GM18505 (cell line): ENCODE measurements around the gene TNFRSF6B.
"Not testable (repeated sequence)": the region's sequence is repeated elsewhere in the genome, so short reads cannot be mapped to it uniquely, and the experiment has no call there.

Source experiments
- ATAC-seq: cut with Tn5 transposase; IDR thresholded peaks from one replicate; pipeline ENCODE4 v1.9.1; 2021; ENCODE audit not compliant: unreplicated experiment
- POLR2A ChIP-seq: IDR thresholded peaks from 4 replicates; pipeline ENCODE4 v1.6.1; 2011; ENCODE audit warnings: borderline replicate concordance; ENCODE audit not compliant: insufficient read depth, insufficient read length; ENCODE audit errors: extremely low read depth

TNFRSF6B gene

DNA sequence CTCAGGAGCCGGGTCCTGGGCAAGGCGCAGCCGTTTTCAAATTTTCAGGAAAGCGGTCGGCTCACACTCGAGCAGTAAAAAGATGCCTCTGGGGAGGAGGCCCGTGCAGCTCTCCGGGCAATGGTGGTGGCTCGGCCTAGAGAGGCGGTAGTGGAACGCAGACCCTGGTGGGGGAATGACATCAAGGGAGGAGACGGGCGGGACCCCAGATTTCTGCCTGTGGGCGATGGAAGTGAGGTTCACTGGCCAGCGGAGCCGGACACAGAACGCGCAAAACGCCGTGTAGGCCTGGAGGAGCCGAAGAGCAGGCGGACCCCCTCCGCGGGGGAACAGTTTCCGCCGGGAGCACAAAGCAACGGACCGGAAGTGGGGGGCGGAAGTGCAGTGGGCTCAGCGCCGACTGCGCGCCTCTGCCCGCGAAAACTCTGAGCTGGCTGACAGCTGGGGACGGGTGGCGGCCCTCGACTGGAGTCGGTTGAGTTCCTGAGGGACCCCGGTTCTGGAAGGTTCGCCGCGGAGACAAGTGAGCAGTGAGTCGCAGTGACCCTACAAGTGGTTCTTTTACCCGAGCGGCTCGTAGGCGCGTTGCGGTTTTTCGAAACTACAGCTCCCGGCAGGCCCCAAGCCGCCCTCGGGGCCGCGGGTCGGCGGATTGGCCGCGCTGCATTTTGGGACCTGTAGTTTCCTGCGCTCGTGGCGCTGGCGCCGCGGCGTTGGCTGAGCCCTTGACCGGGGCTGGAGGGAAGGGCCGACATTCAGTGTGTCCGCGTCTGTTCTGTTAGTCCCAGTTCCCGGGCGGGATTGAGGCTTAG, 38.3 kb upstream of the TNFRSF6B start, which contains the start of gene RTEL1:
Gene RTEL1, plus strand, starts transcription at position 376 of the 812 bp plus-strand sequence. CDS start 1,091 bp downstream, outside the sequence.
- peak; percentile 65 for TF ChIP-seq POLR2A
- peak; percentile 84 for ATAC-seq

DNA sequence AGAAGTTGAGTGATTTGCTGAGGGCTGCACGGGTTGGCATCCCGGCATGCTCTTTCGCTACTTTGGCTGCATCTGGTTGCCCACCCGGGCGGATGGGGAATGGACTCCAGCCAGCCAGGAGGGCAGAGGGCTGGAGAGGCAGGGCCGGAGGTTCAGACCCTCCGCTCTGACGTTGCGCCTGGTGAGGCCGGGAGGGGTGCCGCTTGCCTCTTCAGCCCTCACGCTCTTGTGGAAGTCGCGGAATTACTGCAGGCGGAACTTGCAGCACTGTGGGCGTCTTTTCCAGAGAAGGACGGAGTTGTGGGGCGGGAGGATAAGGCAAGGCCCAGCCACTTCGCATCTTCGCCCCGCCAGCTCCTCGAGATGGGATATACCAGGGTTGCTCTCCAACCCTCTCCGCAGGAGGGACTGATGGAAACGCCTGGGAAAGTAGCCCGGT, 37.7 kb upstream of the TNFRSF6B start:
- peak; percentile 13 for ATAC-seq
- no peak for TF ChIP-seq POLR2A

- no peak for ATAC-seq
These were observed 37.1 kb upstream of the TNFRSF6B start for GRCh38 chr20:63659370-63659769.

DNA sequence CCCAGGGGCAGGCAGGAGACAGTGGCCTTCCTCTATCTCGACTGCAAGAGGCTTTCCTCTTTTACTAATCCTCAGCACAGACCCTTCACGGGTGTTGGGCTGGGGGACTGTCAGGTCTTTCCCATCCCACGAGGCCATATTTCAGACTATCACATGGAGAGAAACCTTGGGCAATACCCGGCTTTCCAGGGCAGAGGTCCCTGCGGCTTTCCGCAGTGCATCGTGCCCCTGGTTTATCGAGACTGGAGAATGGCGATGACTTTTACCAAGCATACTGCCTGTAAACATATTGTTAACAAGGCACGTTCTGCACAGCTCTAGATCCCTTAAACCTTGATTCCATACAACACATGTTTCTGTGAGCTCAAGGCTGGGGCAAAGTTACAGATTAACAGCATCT, 36.3 kb upstream of the TNFRSF6B start:
- ATAC-seq, result not testable (repeated sequence)

More at GRCh38 chr20:63659370-63659769, 37.1 kb upstream of the TNFRSF6B start:
- TF ChIP-seq POLR2A, result no peak

- ATAC-seq, result no peak
- TF ChIP-seq POLR2A, result no peak
These were observed 35.8 kb upstream of the TNFRSF6B start for GRCh38 chr20:63660622-63661021.

- ATAC-seq, result no peak
- TF ChIP-seq POLR2A, result no peak
These were observed 35.3 kb upstream of the TNFRSF6B start for GRCh38 chr20:63661108-63661507.

- no peak for ATAC-seq
- TF ChIP-seq POLR2A, result no peak
These were observed 34.3 kb upstream of the TNFRSF6B start for GRCh38 chr20:63661959-63662812.

- no peak for ATAC-seq
- TF ChIP-seq POLR2A, result no peak
These were observed 33.7 kb upstream of the TNFRSF6B start for GRCh38 chr20:63662813-63663189.

GRCh38 chr20:63663332-63664066, 33.0 kb upstream of the TNFRSF6B start:
- TF ChIP-seq POLR2A, result no peak
- ATAC-seq, result no peak

DNA sequence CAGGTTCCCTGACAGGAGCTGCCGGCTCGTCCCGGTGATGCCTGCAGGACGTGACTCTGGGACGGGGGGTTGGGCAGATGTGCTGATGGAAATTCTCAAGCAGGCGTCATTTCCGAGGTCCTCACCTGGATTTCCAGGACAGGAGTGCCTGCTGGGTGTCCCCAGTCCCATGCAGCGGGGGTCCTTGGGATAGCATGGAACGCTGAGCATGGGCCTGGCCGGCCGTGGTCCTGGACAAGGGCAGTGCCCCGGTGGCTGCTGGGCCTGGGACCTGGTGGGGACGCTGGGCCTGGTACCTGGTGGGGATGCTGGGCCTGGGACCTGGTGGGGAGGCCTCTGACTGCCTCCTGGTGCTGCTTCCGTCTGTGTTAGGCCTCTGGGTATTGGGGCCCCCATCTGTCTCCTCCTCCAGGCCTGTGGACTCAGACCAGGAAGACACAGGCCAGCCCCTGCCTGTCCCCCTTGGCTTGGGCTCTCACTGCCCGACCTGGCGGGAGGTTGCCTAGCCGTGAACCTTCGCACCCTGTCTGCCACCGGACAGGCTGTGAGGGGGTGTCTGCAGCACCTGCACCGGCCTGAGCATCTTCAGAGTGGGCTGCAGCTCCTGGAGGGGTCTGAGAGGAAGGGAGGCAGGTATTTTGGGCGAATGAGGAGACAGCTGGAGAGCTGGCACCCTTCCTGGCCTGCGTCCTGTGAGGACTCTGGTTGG, 32.2 kb upstream of the TNFRSF6B start:
- ATAC-seq, result no peak
- no peak for TF ChIP-seq POLR2A

DNA sequence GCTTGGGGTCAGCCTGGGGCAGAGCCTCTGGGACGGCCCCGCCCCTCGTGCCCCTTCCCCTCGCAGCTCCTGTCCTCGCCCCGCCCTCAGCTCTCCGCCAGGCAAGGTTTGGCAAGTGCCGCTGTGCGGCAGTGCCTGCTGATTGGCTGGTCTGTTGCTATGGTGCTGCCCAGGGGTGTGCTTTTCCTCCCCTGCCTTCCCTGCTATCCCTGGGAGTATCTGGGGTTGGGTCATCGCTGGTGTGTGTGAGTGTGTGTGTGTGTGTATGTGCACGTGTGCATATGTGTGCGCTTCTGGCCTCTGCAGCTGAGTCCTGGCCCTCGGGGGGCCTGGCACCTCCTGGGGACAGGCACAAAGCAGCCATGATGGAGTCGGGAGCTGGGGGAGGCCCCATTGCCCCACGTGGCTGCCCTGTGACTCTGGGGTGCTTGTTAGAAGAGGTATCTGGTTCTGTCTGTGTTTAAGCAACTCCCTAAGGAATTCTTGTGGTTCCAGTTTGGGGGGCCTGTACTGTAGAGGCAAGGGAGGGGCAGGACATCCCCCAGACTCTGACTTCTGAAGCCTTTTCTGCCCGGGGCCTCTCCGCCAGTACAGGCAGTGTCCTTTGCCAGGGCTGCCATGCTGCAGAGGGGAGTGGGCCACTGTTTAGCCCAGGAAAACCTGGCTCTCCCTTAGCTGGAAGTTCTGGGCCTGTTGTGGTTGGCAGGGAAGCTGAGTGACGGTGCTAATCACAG, 31.4 kb upstream of the TNFRSF6B start:
- no peak for ATAC-seq
- TF ChIP-seq POLR2A, result no peak

- no peak for ATAC-seq
- TF ChIP-seq POLR2A, result no peak
These were observed 30.7 kb upstream of the TNFRSF6B start for GRCh38 chr20:63665708-63666107.
